Kidney (tissue), 14 donors: ENCODE results near the gene TSPAN6. TPM values are rescaled to one million over a fixed set of nuclear protein-coding genes. Genes with fewer than 3 reads are reported as not detected.

Source experiments
- DNase-seq, 5 donors: peaks; one replicate each; pipeline ENCODE4 v3.0.0-alpha.2; 2013 to 2020
- FAIRE-seq: peaks from 2 replicates; lab custom pipeline; 2012; peaks lifted over from hg19 to GRCh38; lab: Jason Lieb, UNC
- H3K27ac ChIP-seq, 2 donors: one replicate each; pipeline ENCODE4 v1.7.0; 2013; ENCODE audit warnings: low read depth in 2 of 2, low read length in 2 of 2, inconsistent platforms in 1 of 2
- H3K27me3 ChIP-seq: one replicate; pipeline ENCODE4 v1.7.1; 2013; ENCODE audit warnings: low read length, inconsistent platforms; ENCODE audit not compliant: control insufficient read depth, insufficient read depth
- H3K36me3 ChIP-seq, 3 donors: one replicate each; pipeline versions ENCODE4 v1.7.0 to v1.7.1; 2013; ENCODE audit warnings: low read length in 3 of 3, control low read depth in 1 of 3, inconsistent platforms in 1 of 3; ENCODE audit not compliant: insufficient read depth in 3 of 3, control insufficient read depth in 2 of 3
- H3K4me1 ChIP-seq, 3 donors: one replicate each; pipeline versions ENCODE4 v1.7.0 to v1.7.1; 2013; ENCODE audit warnings: low read length in 3 of 3, inconsistent platforms in 1 of 3, low read depth in 1 of 3; ENCODE audit not compliant: control insufficient read depth in 2 of 3, insufficient read depth in 2 of 3
- H3K4me3 ChIP-seq, 3 donors: one replicate each; pipeline versions ENCODE4 v1.7.0 to v1.8.1; 2013; ENCODE audit warnings: low read length in 3 of 3, control low read depth in 1 of 3, inconsistent platforms in 1 of 3
- H3K9ac ChIP-seq, 3 donors: one replicate each; pipeline versions ENCODE4 v1.7.0 to v1.7.1; 2013; ENCODE audit warnings: low read length in 3 of 3, control low read depth in 1 of 3, inconsistent platforms in 1 of 3
- H3K9me3 ChIP-seq, 3 donors: one replicate each; pipeline versions ENCODE4 v1.7.0 to v1.7.1; 2013; ENCODE audit warnings: low read length in 3 of 3, control low read depth in 1 of 3, inconsistent platforms in 1 of 3; ENCODE audit not compliant: control insufficient read depth in 2 of 3, insufficient read depth in 1 of 3
- intact Hi-C: fragments of 100-400 bp; cut with DNase I; formaldehyde crosslinking; loops from one replicate; pipeline ENCODE4 v1.11.1; 2022
- polyA plus RNA-seq: library from polyadenylated mRNA; stranded (reverse); fragments of 350-450 nt; fragmentation: Illumina TruSeq; extraction: RNeasy Lipid Tissue Mini Kit (QIAGEN cat#74804); gene quantifications from one replicate; pipeline ENCODE4 v1.2.3, GENCODE V29; 2014; ENCODE audit warnings: low read depth, low replicate concordance; ENCODE audit not compliant: insufficient read depth
- total RNA-seq: library from RNA; stranded (reverse); fragmentation: NEBNext Ultra II Directional; extraction: Animal tissue kit (Norgen Biotek cat#: 25700); gene quantifications from one replicate; pipeline ENCODE4 v1.2.1, GENCODE V29; 2021
- TF ChIP-seq, protein P1 (sequence below): IDR thresholded peaks from 3 replicates; pipeline ENCODE4 v1.5.1; 2012; ENCODE audit warnings: mild to moderate bottlenecking, moderate library complexity, borderline replicate concordance; ENCODE audit not compliant: insufficient read depth; ENCODE audit errors: extremely low read depth
- donor health status: control.
- donor health status: control.
- donor health status: control.
- donor health status: control.
- donor health status: control.
- donor health status: DM: yes; HTN: yes; CAD: no.
- donor health status: Normal renal cell carcinoma (clear cell type).

TSPAN6 gene
- total and polyA plus RNA-seq, 2 donors from 2014 or later = 27.8 to 60.1 TPM

DNA sequence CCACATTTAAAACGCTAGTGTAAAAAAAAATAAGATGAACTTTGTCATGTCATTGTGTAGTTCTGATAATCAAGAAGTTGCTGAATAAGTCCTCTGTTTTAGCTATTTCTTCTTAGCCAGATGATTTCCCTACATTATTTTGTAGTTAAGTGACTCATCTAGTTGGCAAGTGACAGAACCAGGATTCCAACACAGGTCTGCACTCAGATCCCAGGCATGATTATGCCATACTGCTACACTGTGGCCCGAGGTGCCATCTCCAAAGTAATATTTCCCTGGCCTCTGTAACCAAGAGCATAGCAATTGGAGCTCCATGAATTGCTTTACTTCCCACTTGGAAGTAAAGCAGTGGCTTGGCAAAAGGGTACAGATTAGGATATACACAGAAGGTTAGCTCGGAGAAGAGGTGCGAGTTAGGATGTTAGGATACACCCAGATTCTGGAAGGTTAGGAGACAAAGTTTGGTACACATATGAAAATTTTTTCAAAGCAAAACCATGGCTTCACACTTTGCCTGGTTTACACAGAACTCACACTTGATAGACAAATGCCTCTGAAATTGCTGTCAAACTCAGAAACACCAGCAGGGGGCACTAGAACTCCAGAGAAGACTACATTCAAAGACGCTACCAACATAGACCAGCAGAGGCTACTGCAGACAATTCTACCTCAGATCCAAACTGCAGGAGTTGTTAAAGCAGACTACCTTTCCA, 48.8 kb upstream of the TSPAN6 start:
- TF ChIP-seq, protein P1, sequence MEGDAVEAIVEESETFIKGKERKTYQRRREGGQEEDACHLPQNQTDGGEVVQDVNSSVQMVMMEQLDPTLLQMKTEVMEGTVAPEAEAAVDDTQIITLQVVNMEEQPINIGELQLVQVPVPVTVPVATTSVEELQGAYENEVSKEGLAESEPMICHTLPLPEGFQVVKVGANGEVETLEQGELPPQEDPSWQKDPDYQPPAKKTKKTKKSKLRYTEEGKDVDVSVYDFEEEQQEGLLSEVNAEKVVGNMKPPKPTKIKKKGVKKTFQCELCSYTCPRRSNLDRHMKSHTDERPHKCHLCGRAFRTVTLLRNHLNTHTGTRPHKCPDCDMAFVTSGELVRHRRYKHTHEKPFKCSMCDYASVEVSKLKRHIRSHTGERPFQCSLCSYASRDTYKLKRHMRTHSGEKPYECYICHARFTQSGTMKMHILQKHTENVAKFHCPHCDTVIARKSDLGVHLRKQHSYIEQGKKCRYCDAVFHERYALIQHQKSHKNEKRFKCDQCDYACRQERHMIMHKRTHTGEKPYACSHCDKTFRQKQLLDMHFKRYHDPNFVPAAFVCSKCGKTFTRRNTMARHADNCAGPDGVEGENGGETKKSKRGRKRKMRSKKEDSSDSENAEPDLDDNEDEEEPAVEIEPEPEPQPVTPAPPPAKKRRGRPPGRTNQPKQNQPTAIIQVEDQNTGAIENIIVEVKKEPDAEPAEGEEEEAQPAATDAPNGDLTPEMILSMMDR = peak; percentile 79
- H3K27ac ChIP-seq = no peak overlapping the region
- intact Hi-C loops = loop anchor here (5.0 kb wide), 1 partner anchor 77 kb away; no protein-coding TSS in a partner anchor
- no peak overlapping the region for H3K9ac ChIP-seq
- DNase-seq = peak in 4 of 5 donors; percentile 75 to 84 (median 79)
- no peak overlapping the region for H3K4me3 ChIP-seq
- peak; percentile 99 for FAIRE-seq
- no peaks in the 10 kb centered on the region for H3K4me1 ChIP-seq
- no peaks in the 10 kb centered on the region for H3K36me3 ChIP-seq
- H3K27me3 ChIP-seq = peaks cover 4% of the 10 kb centered on the region
- H3K9me3 ChIP-seq = no peaks in the 10 kb centered on the region

DNA sequence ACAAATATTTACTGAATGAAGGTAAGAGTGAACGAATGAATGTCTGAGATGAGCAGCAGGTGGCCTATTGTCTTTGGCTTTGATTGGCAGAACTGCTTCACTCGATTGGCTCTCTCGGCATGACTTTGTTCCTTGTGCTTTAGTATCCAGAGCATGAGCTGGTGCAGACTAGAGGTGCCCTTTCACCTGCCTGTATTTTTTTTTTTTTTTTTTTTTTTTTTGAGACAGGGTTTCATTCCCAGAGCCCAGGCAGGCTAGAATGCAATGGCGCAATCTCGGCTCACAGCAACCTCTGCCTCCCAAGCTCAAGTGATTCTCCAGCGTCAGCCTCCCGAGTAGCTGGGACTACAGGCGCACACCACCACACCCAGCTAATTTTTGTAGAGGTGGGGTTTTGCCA, 46.3 kb upstream of the TSPAN6 start:
- no peak for FAIRE-seq
- Histone ChIP-seq H3K9me3 (no peaks in the 10 kb centered on the region), H3K36me3 (peaks cover 0 to 1% (median 0%) of the 10 kb centered on the region in 3 donors), H3K4me1 (no peaks in the 10 kb centered on the region), H3K27ac (no peak overlapping the region), H3K4me3 (no peak overlapping the region), H3K27me3 (peaks cover 4% of the 10 kb centered on the region), H3K9ac (no peak overlapping the region)
- TF ChIP-seq, protein P1 = no peak
- intact Hi-C loops = no loop called here
- no peak for DNase-seq

GRCh38 chrX:100681599-100681998, 45.0 kb upstream of the TSPAN6 start:
- Histone ChIP-seq H3K9ac (no peak overlapping the region), H3K4me3 (no peak overlapping the region), H3K27ac (no peak overlapping the region), H3K27me3 (peaks cover 4% of the 10 kb centered on the region), H3K36me3 (peaks cover 0 to 5% (median 0%) of the 10 kb centered on the region in 3 donors), H3K4me1 (no peaks in the 10 kb centered on the region), H3K9me3 (no peaks in the 10 kb centered on the region)
- DNase-seq (no peak), FAIRE-seq (no peak)
- intact Hi-C loops = no loop called here
- TF ChIP-seq, protein P1 = no peak
